Measurements from ENCODE around the gene NPAS1.
A peak's percentile ranks its signal among the peaks of the same experiment; 100 is the strongest.

The NPAS1 gene

GRCh38 chr19:46975925-46976782, 43.5 kb upstream of the NPAS1 start:
- Histone ChIP-seq H3K36me3 (no peaks in the 10 kb centered on the region), H3K27ac (peak overlapping the region; percentile 81 to 82), H3K4me3 (peak overlapping the region in 1 of 2 donors; percentile 23), H3K27me3 (no peaks in the 10 kb centered on the region), H3K4me1 (peaks cover 15 to 90% (median 69%) of the 10 kb centered on the region in 4 donors), H3K9me3 (no peaks in the 10 kb centered on the region)
- intact Hi-C loops (cut with DNase I; ENCODE audit: low total_unique reads), result loop anchor here (5.0 kb wide), 1 partner anchor 39 kb away; no protein-coding TSS in a partner anchor
- DNase-seq, result peak; percentile 99 to 100
- TF ChIP-seq CTCF (IDR thresholded peaks at IDR 0.05), result no peak

- Histone ChIP-seq H3K36me3 (no peaks in the 10 kb centered on the region), H3K27ac (peak overlapping the region; percentile 81 to 82), H3K4me1 (peaks cover 15 to 90% (median 75%) of the 10 kb centered on the region in 4 donors), H3K9me3 (no peaks in the 10 kb centered on the region), H3K27me3 (no peaks in the 10 kb centered on the region), H3K4me3 (peak overlapping the region in 1 of 2 donors; percentile 23)
- intact Hi-C loops (cut with DNase I; ENCODE audit: low total_unique reads), result loop anchor here (5.0 kb wide), 1 partner anchor 40 kb away; no protein-coding TSS in a partner anchor
- no peak for TF ChIP-seq CTCF (IDR thresholded peaks at IDR 0.05)
- DNase-seq, result peak; percentile 73 to 89
Observed at GRCh38 chr19:46976845-46977320, 42.8 kb upstream of the NPAS1 start.

- Histone ChIP-seq H3K4me1 (peaks cover 15 to 92% (median 82%) of the 10 kb centered on the region in 4 donors), H3K36me3 (no peaks in the 10 kb centered on the region), H3K9me3 (no peaks in the 10 kb centered on the region), H3K27me3 (no peaks in the 10 kb centered on the region), H3K4me3 (no peak overlapping the region), H3K27ac (peak overlapping the region; percentile 81 to 82)
- no peak for TF ChIP-seq CTCF (IDR thresholded peaks at IDR 0.05)
- intact Hi-C loops (cut with DNase I; ENCODE audit: low total_unique reads), result loop anchor here (5.0 kb wide), 1 partner anchor 40 kb away; no protein-coding TSS in a partner anchor
- DNase-seq, result no peak
Observed at GRCh38 chr19:46977548-46977947, 42.1 kb upstream of the NPAS1 start.

DNA sequence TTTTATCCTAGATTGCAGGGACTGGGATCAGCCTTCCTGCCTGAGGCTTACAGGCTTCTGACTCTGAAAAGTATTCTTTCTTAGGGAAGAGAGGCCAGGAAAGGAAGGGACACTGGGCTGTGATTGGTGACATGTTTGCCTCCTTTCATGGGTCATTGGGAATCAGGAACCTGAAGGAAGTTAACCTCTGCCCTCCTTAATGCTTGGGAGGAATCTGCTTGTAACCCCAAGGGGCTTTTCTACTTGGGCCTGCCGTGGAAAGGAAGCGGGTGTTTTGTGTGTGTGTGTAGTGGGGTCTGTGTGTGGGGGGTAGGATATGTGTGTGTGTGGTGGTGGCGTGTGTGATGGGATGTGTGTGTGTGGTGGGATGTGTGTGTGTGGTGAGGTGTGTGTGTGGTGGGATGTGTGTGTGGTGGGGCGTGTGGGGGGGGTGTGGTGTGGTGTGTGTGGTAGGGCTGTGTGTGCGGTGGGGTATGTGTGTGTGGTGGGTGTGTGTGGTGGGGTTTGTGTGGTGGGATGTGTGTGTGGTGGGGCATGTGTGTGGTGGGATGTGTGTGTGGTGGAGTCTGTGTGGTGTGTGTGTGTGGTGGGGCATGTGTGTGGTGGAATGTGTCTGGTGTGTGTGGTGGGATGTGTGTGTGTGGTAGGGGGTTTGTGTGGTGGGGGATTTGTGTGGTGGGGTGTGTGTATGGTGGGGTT, 41.3 kb upstream of the NPAS1 start:
- H3K27ac ChIP-seq, result peak overlapping the region; percentile 81 to 82
- DNase-seq, result peak in 1 of 2 donors; percentile 59
- peaks cover 15 to 95% (median 84%) of the 10 kb centered on the region in 4 donors for H3K4me1 ChIP-seq

More for the DNA sequence above, 41.3 kb upstream of the NPAS1 start:
- intact Hi-C loops (cut with DNase I; ENCODE audit: low total_unique reads), result loop anchor here (5.0 kb wide), 1 partner anchor 41 kb away; no protein-coding TSS in a partner anchor
- Histone ChIP-seq H3K4me3 (no peak overlapping the region), H3K9me3 (no peaks in the 10 kb centered on the region), H3K27me3 (no peaks in the 10 kb centered on the region), H3K36me3 (no peaks in the 10 kb centered on the region)
- TF ChIP-seq CTCF (IDR thresholded peaks at IDR 0.05), result no peak

Data from tibial artery (tissue), 4 donors.